Measurements from ENCODE around the gene EGFL7. TPM values are rescaled to one million over a fixed set of nuclear protein-coding genes. Genes with fewer than 3 reads are reported as not detected.
A peak's percentile ranks its signal among the peaks of the same experiment; 100 is the strongest.

Gene EGFL7
- polyA plus RNA-seq, 3 donors: 1.3 to 2.8 (median 2.2) TPM

DNA sequence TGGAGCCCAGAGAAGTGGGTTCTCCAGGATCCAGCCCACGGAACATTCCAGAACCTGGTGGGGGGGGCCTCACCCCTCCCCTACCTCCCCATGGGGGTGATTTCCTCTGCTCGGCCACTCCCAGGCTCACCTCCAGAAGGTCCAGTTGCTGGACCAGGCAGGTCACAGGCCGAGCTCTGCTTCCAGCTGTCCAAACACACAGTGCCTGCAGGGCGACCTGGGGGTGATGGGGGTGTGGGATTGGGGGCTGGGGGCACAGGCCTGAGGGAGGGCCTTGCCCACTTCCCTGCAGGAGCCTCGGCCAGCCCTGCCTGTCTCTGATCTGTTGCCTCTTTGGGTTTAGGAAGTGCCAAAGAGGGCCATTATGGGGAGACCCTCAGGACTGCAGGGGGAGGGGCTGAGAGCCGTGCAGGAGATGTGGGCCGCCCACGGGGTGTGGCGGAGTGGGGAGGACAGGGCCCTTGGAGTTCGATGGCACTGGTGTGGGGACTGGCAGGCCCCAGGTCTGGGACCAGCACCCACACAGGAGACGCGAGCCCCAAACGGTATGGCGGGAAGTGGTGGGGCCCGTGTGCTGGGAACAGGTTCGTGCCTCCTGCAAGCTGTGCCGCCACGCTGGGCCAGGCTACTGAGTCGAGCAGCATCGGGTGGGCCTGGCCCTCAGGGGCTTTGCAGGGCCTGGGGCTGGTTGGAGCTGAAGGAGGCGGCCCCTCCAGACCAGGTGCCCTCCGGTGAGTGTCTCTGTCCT lies 45.6 kb upstream of the EGFL7 start:
- H3K4me3 Mint-ChIP-seq: peak overlapping the region in 1 of 2 donors; percentile 9
- peaks cover under 1 to 10% (median 2%) of the 10 kb centered on the region in 3 donors for H3K27me3 Mint-ChIP-seq (ENCODE audit: low read depth in 3 of 3)
- H3K36me3 Mint-ChIP-seq: peaks cover 1 to 3% of the 10 kb centered on the region in 2 donors
- no peak overlapping the region for H3K9ac ChIP-seq (ENCODE audit: insufficient read depth, low read length, poor library complexity, severe bottlenecking)
- no peak overlapping the region for H3K4me2 ChIP-seq (replicated peaks; ENCODE audit: extremely low read depth, low read length, poor library complexity, severe bottlenecking)
- H3K9me3 ChIP-seq (replicated peaks in 1 of 2; ENCODE audit: control insufficient read depth in 1 of 2, insufficient read depth in 1 of 2, low read length in 2 of 2): no peaks in the 10 kb centered on the region
- intact Hi-C loops (cut with micrococcal nuclease): loop anchor here (5.0 to 10.0 kb wide), 3 partner anchors 52 to 70 kb away; partner anchors contain the start of gene NOTCH1 (in 1 of the 2)
- DNase-seq: no peak
- no peaks in the 10 kb centered on the region for H4K20me1 ChIP-seq (ENCODE audit: insufficient read depth, low read length)
- peak overlapping the region in 1 of 2 donors; percentile 12 for H3K27ac ChIP-seq (ENCODE audit: low read depth in 1 of 2, low read length in 2 of 2)
- H3K4me1 Mint-ChIP-seq: peaks cover 48% of the 10 kb centered on the region
- 81% methylated on average over 19 of the region's 22 CpGs for WGBS (ENCODE audit: insufficient coverage)
- H3K4me1 ChIP-seq (ENCODE audit: control insufficient read depth in 1 of 2, insufficient read depth in 2 of 2, low read length in 2 of 2): peaks cover 61 to 70% of the 10 kb centered on the region in 2 donors
- no peaks in the 10 kb centered on the region for H3K79me2 ChIP-seq (ENCODE audit: insufficient read depth, low read length)
- peak overlapping the region in 1 of 7 donors; percentile 46 for H3K27ac Mint-ChIP-seq
- peaks cover 0 to 1% (median 0%) of the 10 kb centered on the region in 7 donors for H3K9me3 Mint-ChIP-seq
- H3K4me3 ChIP-seq (replicated peaks in 1 of 3; ENCODE audit: low read depth in 2 of 3, low read length in 3 of 3): no peak overlapping the region
- TF ChIP-seq, protein P1, sequence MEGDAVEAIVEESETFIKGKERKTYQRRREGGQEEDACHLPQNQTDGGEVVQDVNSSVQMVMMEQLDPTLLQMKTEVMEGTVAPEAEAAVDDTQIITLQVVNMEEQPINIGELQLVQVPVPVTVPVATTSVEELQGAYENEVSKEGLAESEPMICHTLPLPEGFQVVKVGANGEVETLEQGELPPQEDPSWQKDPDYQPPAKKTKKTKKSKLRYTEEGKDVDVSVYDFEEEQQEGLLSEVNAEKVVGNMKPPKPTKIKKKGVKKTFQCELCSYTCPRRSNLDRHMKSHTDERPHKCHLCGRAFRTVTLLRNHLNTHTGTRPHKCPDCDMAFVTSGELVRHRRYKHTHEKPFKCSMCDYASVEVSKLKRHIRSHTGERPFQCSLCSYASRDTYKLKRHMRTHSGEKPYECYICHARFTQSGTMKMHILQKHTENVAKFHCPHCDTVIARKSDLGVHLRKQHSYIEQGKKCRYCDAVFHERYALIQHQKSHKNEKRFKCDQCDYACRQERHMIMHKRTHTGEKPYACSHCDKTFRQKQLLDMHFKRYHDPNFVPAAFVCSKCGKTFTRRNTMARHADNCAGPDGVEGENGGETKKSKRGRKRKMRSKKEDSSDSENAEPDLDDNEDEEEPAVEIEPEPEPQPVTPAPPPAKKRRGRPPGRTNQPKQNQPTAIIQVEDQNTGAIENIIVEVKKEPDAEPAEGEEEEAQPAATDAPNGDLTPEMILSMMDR (IDR thresholded peaks at IDR 0.05): no peak
- H2AFZ ChIP-seq (ENCODE audit: insufficient read depth, low read depth, low read length, poor library complexity, severe bottlenecking): no peak overlapping the region
- H3K27me3 ChIP-seq (ENCODE audit: control insufficient read depth in 2 of 2, insufficient read depth in 2 of 2, low read length in 2 of 2): no peaks in the 10 kb centered on the region
- H3K36me3 ChIP-seq (replicated peaks in 1 of 2; ENCODE audit: control insufficient read depth in 1 of 2, insufficient read depth in 2 of 2, low read length in 2 of 2): no peaks in the 10 kb centered on the region

DNA sequence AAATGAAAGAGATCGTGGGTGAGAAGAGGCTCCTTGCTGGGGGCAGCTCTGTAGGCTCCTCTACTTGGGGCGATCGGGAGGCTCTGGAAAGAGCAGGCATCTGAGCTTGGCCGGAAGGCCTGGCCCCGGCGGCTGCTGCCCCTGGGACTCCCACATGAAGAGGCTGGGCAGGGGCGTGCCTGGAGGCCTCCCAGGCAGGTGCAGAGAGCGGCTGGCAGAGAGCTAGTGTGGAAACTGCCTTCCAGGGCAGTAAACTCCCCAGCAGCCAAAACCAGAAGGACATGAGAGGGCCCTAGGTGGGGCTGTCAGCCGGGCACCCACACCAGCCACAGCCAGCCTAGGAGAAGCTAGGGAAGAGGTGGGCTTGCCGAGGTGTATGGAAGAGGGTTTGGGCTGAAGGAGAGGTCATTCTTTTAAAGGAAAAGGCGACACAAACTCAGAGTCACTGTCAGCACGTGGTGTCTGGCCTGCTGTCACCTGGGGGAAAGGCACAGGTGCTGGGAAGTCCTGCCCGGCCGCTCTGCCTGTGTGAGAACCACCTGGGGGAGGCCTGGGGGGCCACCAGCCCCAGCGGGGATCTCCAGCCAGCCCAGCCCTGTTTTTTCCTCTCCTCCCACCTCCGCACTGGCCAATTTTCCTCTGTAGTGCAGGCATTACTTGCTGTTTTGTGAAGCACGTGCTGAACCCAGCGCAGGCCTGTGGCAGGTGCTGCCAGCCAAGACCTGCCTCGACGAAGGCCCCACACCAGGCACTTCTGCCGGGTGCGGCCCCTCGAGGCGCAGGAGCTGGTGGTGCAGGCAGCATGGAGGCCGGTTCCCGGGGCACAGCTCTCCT lies 44.8 kb upstream of the EGFL7 start:
- peaks cover 61 to 73% of the 10 kb centered on the region in 2 donors for H3K4me1 ChIP-seq (ENCODE audit: control insufficient read depth in 1 of 2, insufficient read depth in 2 of 2, low read length in 2 of 2)
- H3K9me3 ChIP-seq (replicated peaks in 1 of 2; ENCODE audit: control insufficient read depth in 1 of 2, insufficient read depth in 1 of 2, low read length in 2 of 2): no peaks in the 10 kb centered on the region
- peak overlapping the region; percentile 87 for H3K9ac ChIP-seq (ENCODE audit: insufficient read depth, low read length, poor library complexity, severe bottlenecking)
- WGBS (ENCODE audit: insufficient coverage): 75% methylated on average over 20 of the region's 26 CpGs
- intact Hi-C loops (cut with micrococcal nuclease): loop anchor here (5.0 to 10.0 kb wide), 3 partner anchors 53 to 71 kb away; partner anchors contain the start of gene NOTCH1 (in 1 of the 2)
- peak overlapping the region; percentile 97 to 99 for H3K27ac ChIP-seq (ENCODE audit: low read depth in 1 of 2, low read length in 2 of 2)
- H3K4me1 Mint-ChIP-seq: peaks cover 50% of the 10 kb centered on the region
- no peak overlapping the region for H3K4me3 ChIP-seq (replicated peaks in 1 of 3; ENCODE audit: low read depth in 2 of 3, low read length in 3 of 3)
- no peak overlapping the region for H2AFZ ChIP-seq (ENCODE audit: insufficient read depth, low read depth, low read length, poor library complexity, severe bottlenecking)
- no peaks in the 10 kb centered on the region for H3K27me3 ChIP-seq (ENCODE audit: control insufficient read depth in 2 of 2, insufficient read depth in 2 of 2, low read length in 2 of 2)
- no peaks in the 10 kb centered on the region for H3K79me2 ChIP-seq (ENCODE audit: insufficient read depth, low read length)
- peaks cover 4 to 6% of the 10 kb centered on the region in 2 donors for H3K36me3 Mint-ChIP-seq
- TF ChIP-seq, protein P1 (IDR thresholded peaks at IDR 0.05): no peak
- peaks cover 3 to 16% (median 4%) of the 10 kb centered on the region in 3 donors for H3K27me3 Mint-ChIP-seq (ENCODE audit: low read depth in 3 of 3)
- H3K27ac Mint-ChIP-seq: peak overlapping the region in 6 of 7 donors; percentile 41 to 89 (median 80)
- no peaks in the 10 kb centered on the region for H4K20me1 ChIP-seq (ENCODE audit: insufficient read depth, low read length)
- H3K36me3 ChIP-seq (replicated peaks in 1 of 2; ENCODE audit: control insufficient read depth in 1 of 2, insufficient read depth in 2 of 2, low read length in 2 of 2): no peaks in the 10 kb centered on the region
- no peak overlapping the region for H3K4me2 ChIP-seq (replicated peaks; ENCODE audit: extremely low read depth, low read length, poor library complexity, severe bottlenecking)
- peak overlapping the region; percentile 9 to 60 for H3K4me3 Mint-ChIP-seq
- H3K9me3 Mint-ChIP-seq: no peaks in the 10 kb centered on the region
- no peak for DNase-seq
